Fibroblast of peridontal ligament (primary cell): ENCODE measurements around the gene MED12L.

Experiments
- DNase-seq: peaks from one replicate; pipeline ENCODE4 v3.0.0-alpha.2; 2010; ENCODE audit errors: extremely low read depth

Gene MED12L

GRCh38 chr3:151178208-151178845 is 92.9 kb downstream of the MED12L start:
- no peak for DNase-seq

GRCh38 chr3:151182349-151183079 is 97.0 kb downstream of the MED12L start:
- no peak for DNase-seq

GRCh38 chr3:151183265-151183671 is 97.8 kb downstream of the MED12L start:
- no peak for DNase-seq

- no peak for DNase-seq
Measured at GRCh38 chr3:151191095-151191494, 105.6 kb downstream of the MED12L start.

- no peak for DNase-seq
Measured at GRCh38 chr3:151192545-151192944, 107.1 kb downstream of the MED12L start.

- DNase-seq: no peak
Measured at GRCh38 chr3:151195826-151196225, 110.4 kb downstream of the MED12L start.

- DNase-seq: no peak
Measured at GRCh38 chr3:151196434-151196833, 111.0 kb downstream of the MED12L start.

GRCh38 chr3:151197228-151197627 is 111.8 kb downstream of the MED12L start:
- no peak for DNase-seq

GRCh38 chr3:151197981-151198767 is 112.7 kb downstream of the MED12L start:
- DNase-seq: peak; percentile 69

GRCh38 chr3:151198849-151199248 is 113.4 kb downstream of the MED12L start:
- DNase-seq: no peak

GRCh38 chr3:151199554-151200438 is 114.3 kb downstream of the MED12L start:
- DNase-seq: peak; percentile 14

- peak; percentile 15 for DNase-seq
Measured at GRCh38 chr3:151200586-151200985, 115.1 kb downstream of the MED12L start.

- DNase-seq: no peak
Measured at GRCh38 chr3:151201051-151201730, 115.7 kb downstream of the MED12L start.

- DNase-seq: no peak
Measured at GRCh38 chr3:151203051-151203420, 117.6 kb downstream of the MED12L start, which contains the start of gene GPR171. GPR171 (minus strand) TSS chr3:151203216; CDS start chr3:151199386, 3,830 bp downstream.

GRCh38 chr3:151204530-151205402 is 119.3 kb downstream of the MED12L start:
- DNase-seq: no peak

- DNase-seq: no peak
Measured at GRCh38 chr3:151205482-151205881, 120.0 kb downstream of the MED12L start.

GRCh38 chr3:151206201-151206600 is 120.7 kb downstream of the MED12L start:
- no peak for DNase-seq

- no peak for DNase-seq
Measured at GRCh38 chr3:151209654-151210053, 124.2 kb downstream of the MED12L start.

- DNase-seq: no peak
Measured at GRCh38 chr3:151210676-151211381, 125.4 kb downstream of the MED12L start.
